ENCODE results near the gene RRP1.

Gene RRP1

DNA sequence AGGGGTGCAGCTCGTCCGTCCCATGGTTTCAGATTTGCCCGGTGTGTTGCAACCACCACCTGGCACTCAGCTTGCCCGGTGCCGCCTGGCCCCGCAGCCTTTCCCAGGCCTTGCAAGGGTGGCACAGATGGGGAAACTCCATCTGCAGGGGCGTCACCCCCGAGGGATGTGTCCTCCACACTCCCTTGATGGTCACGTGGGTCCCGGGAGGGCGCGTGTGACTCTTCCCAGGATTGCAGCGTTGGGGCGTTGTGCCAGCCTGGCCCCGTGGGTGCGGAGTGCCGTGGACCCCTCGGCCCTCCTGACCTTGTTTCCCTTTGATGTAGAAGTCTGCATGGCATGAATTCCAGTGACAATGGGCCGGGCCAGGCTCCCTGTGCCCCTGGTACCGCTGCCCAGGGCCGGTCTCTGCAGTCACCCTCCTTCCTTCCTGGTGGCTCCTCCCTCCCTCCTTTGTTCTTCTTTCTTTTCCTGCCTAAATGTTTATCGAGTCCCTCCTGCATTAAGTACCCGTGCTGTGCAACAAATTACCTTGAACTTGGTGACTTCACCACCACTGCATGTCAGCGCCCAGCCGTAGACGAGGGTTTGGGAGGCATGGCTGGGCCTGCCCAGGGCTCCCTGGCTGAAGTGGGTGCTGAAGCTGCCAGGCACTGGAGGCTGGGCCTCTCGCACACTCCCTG is 22.9 kb downstream of the RRP1 start:
- no peak overlapping the region for H3K27ac ChIP-seq
- TF ChIP-seq ZFX (IDR thresholded peaks at IDR 0.05) = no peak
- TF ChIP-seq, protein P1, sequence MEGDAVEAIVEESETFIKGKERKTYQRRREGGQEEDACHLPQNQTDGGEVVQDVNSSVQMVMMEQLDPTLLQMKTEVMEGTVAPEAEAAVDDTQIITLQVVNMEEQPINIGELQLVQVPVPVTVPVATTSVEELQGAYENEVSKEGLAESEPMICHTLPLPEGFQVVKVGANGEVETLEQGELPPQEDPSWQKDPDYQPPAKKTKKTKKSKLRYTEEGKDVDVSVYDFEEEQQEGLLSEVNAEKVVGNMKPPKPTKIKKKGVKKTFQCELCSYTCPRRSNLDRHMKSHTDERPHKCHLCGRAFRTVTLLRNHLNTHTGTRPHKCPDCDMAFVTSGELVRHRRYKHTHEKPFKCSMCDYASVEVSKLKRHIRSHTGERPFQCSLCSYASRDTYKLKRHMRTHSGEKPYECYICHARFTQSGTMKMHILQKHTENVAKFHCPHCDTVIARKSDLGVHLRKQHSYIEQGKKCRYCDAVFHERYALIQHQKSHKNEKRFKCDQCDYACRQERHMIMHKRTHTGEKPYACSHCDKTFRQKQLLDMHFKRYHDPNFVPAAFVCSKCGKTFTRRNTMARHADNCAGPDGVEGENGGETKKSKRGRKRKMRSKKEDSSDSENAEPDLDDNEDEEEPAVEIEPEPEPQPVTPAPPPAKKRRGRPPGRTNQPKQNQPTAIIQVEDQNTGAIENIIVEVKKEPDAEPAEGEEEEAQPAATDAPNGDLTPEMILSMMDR (conservative IDR thresholded peaks at IDR 0.05) = no peak

DNA sequence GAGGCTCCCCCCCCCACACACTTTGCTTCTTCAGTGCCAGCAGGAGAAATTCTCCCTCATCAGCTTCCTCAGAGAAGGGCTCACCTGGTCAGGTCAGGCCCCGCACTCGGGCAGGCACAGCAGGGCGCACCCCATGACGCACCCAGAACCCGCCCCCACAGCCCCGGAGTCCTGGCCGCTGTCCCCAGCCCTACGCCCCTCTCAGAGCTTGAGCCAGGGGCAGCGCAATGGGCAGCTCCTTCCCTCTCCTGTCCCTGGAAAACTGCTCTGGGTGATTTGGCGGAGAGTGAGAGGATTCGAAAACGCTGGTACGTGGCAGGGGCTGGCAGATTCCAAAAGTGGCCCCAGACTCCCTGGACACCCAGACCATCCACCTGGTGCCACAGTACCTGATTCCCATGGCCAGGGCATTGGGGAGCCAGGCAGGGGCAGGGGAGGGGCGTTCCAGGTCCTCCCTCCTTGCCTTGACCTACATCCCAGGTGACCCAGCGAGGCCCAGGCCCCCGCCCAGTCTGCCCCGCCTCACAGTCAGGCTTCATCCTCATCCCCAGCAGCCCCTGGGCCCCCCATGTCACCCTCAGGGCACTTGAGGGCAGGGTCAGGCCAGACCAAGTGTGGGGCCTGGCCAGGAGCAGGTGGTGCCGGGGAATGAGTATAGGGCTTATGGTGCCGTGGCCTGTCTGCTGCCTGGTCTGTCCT is 23.7 kb downstream of the RRP1 start:
- TF ChIP-seq, protein P1 (conservative IDR thresholded peaks at IDR 0.05) = no peak
- no peak for TF ChIP-seq ZFX (IDR thresholded peaks at IDR 0.05)
- no peak overlapping the region for H3K27ac ChIP-seq

DNA sequence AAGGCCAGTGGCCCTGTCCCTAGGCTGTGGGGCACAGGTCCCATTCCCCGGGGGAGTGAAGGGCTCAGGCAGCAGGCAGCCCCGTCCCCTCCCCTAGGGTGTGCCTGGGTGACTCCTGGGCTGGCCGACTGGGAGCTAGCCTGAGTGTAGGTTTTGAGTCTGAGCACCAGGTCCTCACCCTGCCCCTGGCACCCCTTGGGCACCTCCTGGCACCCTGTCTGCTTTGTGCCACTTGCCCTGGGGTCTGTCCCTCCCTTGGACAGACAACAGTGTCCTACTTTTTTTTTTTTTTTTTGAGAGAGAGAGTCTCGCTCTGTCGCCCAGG is 24.2 kb downstream of the RRP1 start:
- TF ChIP-seq, protein P1 (conservative IDR thresholded peaks at IDR 0.05) = no peak
- no peak for TF ChIP-seq ZFX (IDR thresholded peaks at IDR 0.05)
- H3K27ac ChIP-seq = no peak overlapping the region

DNA sequence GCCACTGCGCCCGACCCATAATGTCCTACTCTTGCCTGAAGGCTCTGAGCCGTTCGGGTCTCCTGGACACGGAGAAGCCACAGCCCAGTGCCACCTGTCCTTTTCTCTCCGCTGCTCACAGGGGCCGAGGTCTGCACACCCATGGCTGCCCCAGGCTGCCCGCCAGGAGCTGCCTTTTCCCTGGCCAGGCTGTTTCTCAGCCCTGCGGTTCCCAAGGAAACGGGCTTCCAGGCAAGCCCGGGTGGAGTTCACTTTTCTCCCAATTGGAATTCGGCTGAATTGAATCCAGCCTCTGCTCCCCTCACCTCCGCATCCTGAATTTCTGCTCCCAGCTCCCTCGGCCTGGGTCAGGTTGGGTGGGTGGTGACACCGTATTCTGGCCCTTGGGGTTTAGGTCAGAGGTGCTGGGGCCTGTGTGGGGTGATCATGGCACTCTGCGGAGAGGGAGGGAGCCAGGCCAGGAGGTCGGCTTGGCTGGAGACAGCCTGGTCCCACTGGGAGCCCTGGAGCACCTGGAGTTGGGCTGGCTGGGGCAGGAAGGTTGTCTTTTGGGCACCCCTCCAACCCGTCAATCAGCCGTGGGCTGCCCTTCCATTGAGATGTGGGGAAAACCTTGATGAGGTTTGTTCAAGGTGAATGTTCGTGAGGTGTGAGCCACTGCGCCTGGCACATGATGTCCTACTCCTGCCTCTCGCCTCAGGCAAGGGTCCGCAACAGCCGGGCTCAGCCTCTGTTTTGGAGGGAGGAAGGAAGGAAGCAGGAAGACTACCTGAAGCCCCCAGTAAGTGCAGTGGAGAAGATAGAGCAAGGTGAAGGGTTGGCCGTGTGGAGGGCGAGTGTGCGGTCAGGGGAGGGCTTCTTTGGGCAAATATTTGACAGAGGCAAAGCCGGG is 25.1 kb downstream of the RRP1 start:
- no peak overlapping the region for H3K27ac ChIP-seq
- TF ChIP-seq, protein P1 (conservative IDR thresholded peaks at IDR 0.05) = no peak

DNA sequence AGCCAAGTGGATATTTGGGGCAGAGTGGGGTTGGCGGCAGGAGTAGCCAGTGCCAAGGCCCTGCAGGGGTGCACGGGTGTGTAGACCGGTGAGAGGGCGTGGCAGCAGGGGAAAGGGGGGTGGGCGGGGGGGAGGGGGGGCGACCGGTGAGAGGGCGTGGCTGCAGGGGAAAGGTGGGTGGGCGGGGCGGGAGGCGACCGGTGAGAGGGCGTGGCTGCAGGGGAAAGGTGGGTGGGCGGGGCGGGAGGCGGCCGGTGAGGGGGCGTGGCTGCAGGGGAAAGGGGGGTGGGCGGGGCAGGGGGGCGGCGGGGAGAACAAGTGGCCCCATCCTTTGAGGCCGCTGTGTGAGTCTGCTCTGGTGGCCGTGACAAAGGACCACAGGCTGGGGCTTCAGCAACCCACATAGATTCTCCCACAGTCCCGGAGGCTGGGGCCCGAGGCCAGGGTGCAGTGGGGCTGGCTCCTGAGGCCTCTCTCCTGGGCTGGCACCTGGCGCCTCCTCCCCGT is 25.8 kb downstream of the RRP1 start:
- H3K27ac ChIP-seq = no peak overlapping the region
- TF ChIP-seq ZFX (IDR thresholded peaks at IDR 0.05) = no peak
- TF ChIP-seq, protein P1 (conservative IDR thresholded peaks at IDR 0.05) = no peak

DNA sequence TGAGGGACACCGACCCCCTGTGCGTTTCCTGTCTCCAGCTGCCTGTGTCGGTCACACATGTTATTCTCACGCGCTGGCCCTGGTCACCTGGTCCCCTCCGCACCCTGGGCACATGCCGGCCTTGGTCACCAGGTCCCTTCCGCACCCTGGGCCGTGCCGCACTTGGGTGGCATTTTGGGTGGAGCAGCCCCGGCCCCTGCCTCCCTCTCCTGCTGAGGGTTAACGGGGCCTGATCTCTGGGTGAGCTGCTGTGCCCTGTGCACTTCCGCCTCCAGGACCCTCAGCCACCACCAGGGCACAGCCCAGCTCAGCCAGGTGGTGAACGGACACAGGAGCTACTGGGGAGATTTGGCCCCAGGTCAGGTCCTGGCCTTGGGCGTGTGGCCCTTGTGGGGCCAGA is 26.6 kb downstream of the RRP1 start:
- TF ChIP-seq, protein P1 (conservative IDR thresholded peaks at IDR 0.05) = no peak
- TF ChIP-seq ZFX (IDR thresholded peaks at IDR 0.05) = no peak
- H3K27ac ChIP-seq = no peak overlapping the region

Measured in C4-2B (cell line).